H1 (cell line): ENCODE results near the gene ALS2CL. TPM values are rescaled to one million over a fixed set of nuclear protein-coding genes. Genes with fewer than 3 reads are reported as not detected.

ENCODE experiments used
- CTCF ChIA-PET: fragments of 300-600 bp; sonication (Branson Sonifier 250); formaldehyde crosslinking; loops from one replicate; lab custom pipeline; 2021; ENCODE audit not compliant: partially characterized antibody; lab: Charles Lee
- POLR2A ChIA-PET: fragments of 300-600 bp; sonication (Branson Sonifier 250); formaldehyde crosslinking; loops from one replicate; lab custom pipeline; 2021; ENCODE audit warnings: inconsistent platforms; ENCODE audit not compliant: partially characterized antibody; lab: Charles Lee
- DNase-seq, 2 experiments: peaks; one replicate each; pipeline versions ENCODE4 v3.0.0 to v3.0.0-alpha.2; 2010 to 2022; ENCODE audit warnings: low spot score in 2 of 2, low read depth in 1 of 2, mixed read lengths in 1 of 2
- FAIRE-seq: peaks from 2 replicates; lab custom pipeline; 2011; peaks lifted over from hg19 to GRCh38; lab: Jason Lieb, UNC
- H2AFZ ChIP-seq: 2 replicates; pipeline ENCODE4 v1.8.1; 2012; ENCODE audit warnings: low read length, inconsistent platforms
- H2AK5ac ChIP-seq: 2 replicates; pipeline ENCODE4 v1.6.1; 2013; ENCODE audit warnings: low read depth, low read length
- H2BK120ac ChIP-seq: replicated peaks from 2 replicates; pipeline ENCODE3; 2013; ENCODE audit warnings: low read depth, low read length, inconsistent platforms
- H2BK12ac ChIP-seq: 2 replicates; pipeline ENCODE4 v1.6.1; 2013; ENCODE audit warnings: low read depth, low read length
- H2BK15ac ChIP-seq: 2 replicates; pipeline ENCODE4 v1.6.1; 2013; ENCODE audit warnings: low read length
- H2BK20ac ChIP-seq: 2 replicates; pipeline ENCODE4 v1.6.1; 2013; ENCODE audit warnings: low read length
- H2BK5ac ChIP-seq: 2 replicates; pipeline ENCODE4 v1.6.1; 2013; ENCODE audit warnings: low read depth, low read length
- H3K14ac ChIP-seq: 2 replicates; pipeline ENCODE4 v1.6.1; 2013; ENCODE audit warnings: inconsistent platforms; ENCODE audit not compliant: insufficient read length
- H3K18ac ChIP-seq: 2 replicates; pipeline ENCODE4 v1.6.1; 2013; ENCODE audit warnings: low read length; ENCODE audit errors: extremely low read depth
- H3K23ac ChIP-seq: 2 replicates; pipeline ENCODE4 v1.6.1; 2013; ENCODE audit warnings: inconsistent platforms; ENCODE audit not compliant: insufficient read length
- H3K23me2 ChIP-seq: 2 replicates; pipeline ENCODE4 v1.6.1; 2013; ENCODE audit warnings: low read depth, low read length
- H3K27ac ChIP-seq: 2 replicates; pipeline ENCODE4 v1.6.1; 2011; ENCODE audit warnings: low read depth, low read length, inconsistent platforms
- H3K27me3 ChIP-seq, 4 experiments: replicated peaks in 1 of 4; 1 replicate in 1 of 4; 2 replicates in 3 of 4; pipeline versions ENCODE4 v1.6.1 to v1.8.1; 2011 to 2013; ENCODE audit warnings: low read length in 3 of 4, mild to moderate bottlenecking in 3 of 4, inconsistent platforms in 2 of 4, mixed read lengths in 2 of 4, moderate library complexity in 1 of 4; ENCODE audit not compliant: control insufficient read depth in 3 of 4, insufficient read depth in 3 of 4; ENCODE audit errors: extremely low read depth in 1 of 4
- H3K36me3 ChIP-seq, 4 experiments: 2 replicates each; pipeline versions ENCODE4 v1.6.1 to v1.8.1; 2011 to 2013; ENCODE audit warnings: mild to moderate bottlenecking in 4 of 4, low read length in 3 of 4, moderate library complexity in 2 of 4, control low read depth in 1 of 4, inconsistent platforms in 1 of 4; ENCODE audit not compliant: insufficient read depth in 4 of 4, control insufficient read depth in 2 of 4
- H3K4ac ChIP-seq: replicated peaks from 2 replicates; pipeline ENCODE3; 2013; ENCODE audit warnings: low read length, low read depth, mixed read lengths, inconsistent platforms; ENCODE audit not compliant: insufficient read length
- H3K4me1 ChIP-seq, 4 experiments: replicated peaks in 1 of 4; 1 replicate in 1 of 4; 2 replicates in 3 of 4; pipeline versions ENCODE4 v1.6.1 to v1.8.1; 2011 to 2013; ENCODE audit warnings: low read length in 3 of 4, inconsistent platforms in 2 of 4, mixed read lengths in 1 of 4; ENCODE audit not compliant: insufficient read depth in 4 of 4, control insufficient read depth in 3 of 4
- H3K4me2 ChIP-seq, 2 experiments: 2 replicates each; pipeline versions ENCODE4 v1.6.1 to v1.8.1; 2011 to 2013; ENCODE audit warnings: low read depth in 2 of 2, low read length in 2 of 2, control low read depth in 1 of 2, inconsistent platforms in 1 of 2, mild to moderate bottlenecking in 1 of 2; ENCODE audit not compliant: insufficient read depth in 1 of 2
- H3K4me3 ChIP-seq, 4 experiments: fragments of 200-600, 300-600 bp in 1 of 4; sonication (generic), shearing (Covaris generic), sonication (Bioruptor Twin) in 1 of 4; 2 replicates each; pipeline versions ENCODE4 v1.5.1 to v1.8.1; 2011 to 2016; ENCODE audit warnings: low read length in 4 of 4, low read depth in 3 of 4, control low read depth in 2 of 4, inconsistent platforms in 2 of 4, mild to moderate bottlenecking in 2 of 4, mixed read lengths in 1 of 4, moderate library complexity in 1 of 4; ENCODE audit not compliant: insufficient read depth in 2 of 4; ENCODE audit errors: extremely low read depth in 1 of 4
- H3K56ac ChIP-seq: replicated peaks from 2 replicates; pipeline ENCODE3; 2013; ENCODE audit warnings: low read depth, mild to moderate bottlenecking, mixed read lengths, low read length, inconsistent platforms; ENCODE audit not compliant: insufficient read length
- H3K79me1 ChIP-seq: 2 replicates; pipeline ENCODE4 v1.6.1; 2013; ENCODE audit warnings: low read depth, low read length, control low read depth
- H3K79me2 ChIP-seq, 2 experiments: 2 replicates each; pipeline versions ENCODE4 v1.6.1 to v1.8.1; 2012 to 2013; ENCODE audit warnings: low read length in 2 of 2, mild to moderate bottlenecking in 2 of 2, inconsistent platforms in 1 of 2; ENCODE audit not compliant: insufficient read depth in 2 of 2, control insufficient read depth in 1 of 2
- H3K9ac ChIP-seq, 4 experiments: replicated peaks in 1 of 4; 1 replicate in 1 of 4; 2 replicates in 3 of 4; pipeline versions ENCODE4 v1.6.1 to v1.8.1; 2011 to 2013; ENCODE audit warnings: low read depth in 3 of 4, low read length in 3 of 4, control low read depth in 2 of 4, mild to moderate bottlenecking in 2 of 4, moderate library complexity in 2 of 4, inconsistent platforms in 1 of 4; ENCODE audit errors: extremely low read depth in 1 of 4
- H3K9me3 ChIP-seq, 2 experiments: 2 replicates each; pipeline versions ENCODE4 v1.6.1 to v1.8.1; 2012 to 2013; ENCODE audit warnings: mild to moderate bottlenecking in 2 of 2, moderate library complexity in 2 of 2, control low read depth in 1 of 2, inconsistent platforms in 1 of 2, low read depth in 1 of 2, low read length in 1 of 2, mixed read lengths in 1 of 2; ENCODE audit not compliant: insufficient read depth in 2 of 2
- H4K20me1 ChIP-seq, 2 experiments: replicated peaks in 1 of 2; 2 replicates each; pipeline versions ENCODE3 to v1.8.1; 2011 to 2013; ENCODE audit warnings: inconsistent platforms in 2 of 2, low read length in 2 of 2, mild to moderate bottlenecking in 1 of 2; ENCODE audit not compliant: insufficient read depth in 2 of 2, control insufficient read depth in 1 of 2
- H4K5ac ChIP-seq: 2 replicates; pipeline ENCODE4 v1.6.1; 2013; ENCODE audit warnings: low read length, low read depth, mixed read lengths, inconsistent platforms; ENCODE audit not compliant: insufficient read length
- H4K8ac ChIP-seq: 2 replicates; pipeline ENCODE4 v1.8.0; 2013; ENCODE audit warnings: mild to moderate bottlenecking, moderate library complexity, low read length, inconsistent platforms; ENCODE audit not compliant: insufficient read depth; ENCODE audit errors: extremely low read depth
- H4K91ac ChIP-seq: replicated peaks from 2 replicates; pipeline ENCODE3; 2013; ENCODE audit warnings: low read length, mixed read lengths, inconsistent platforms; ENCODE audit not compliant: insufficient read length
- BCL11A ChIP-seq, 2 experiments: IDR thresholded peaks; one replicate each; pipeline ENCODE4 v1.6.1; 2011; ENCODE audit warnings: low read depth in 2 of 2, low read length in 2 of 2, mild to moderate bottlenecking in 2 of 2
- CTCF ChIP-seq, 3 experiments: IDR thresholded peaks; 1 replicate in 2 of 3; 2 replicates in 1 of 3; pipeline versions ENCODE4 v1.5.1 to v1.6.1; 2011; ENCODE audit warnings: low read length in 3 of 3, mild to moderate bottlenecking in 3 of 3, inconsistent platforms in 2 of 3, low read depth in 1 of 3, moderate library complexity in 1 of 3; ENCODE audit not compliant: insufficient read depth in 1 of 3; ENCODE audit errors: control extremely low read depth in 1 of 3
- MAFK ChIP-seq: IDR thresholded peaks from 2 replicates; pipeline ENCODE4 v1.6.1; 2012; ENCODE audit warnings: low read depth, mild to moderate bottlenecking, improper control_type of control experiment, low read length
- whole genome bisulfite sequencing, 2 experiments: shearing (Covaris generic) in 1 of 2; methylation state at CpG; one replicate each; pipeline versions ENCODE4 v1.1.6 to v1.1.7; 2013 to 2015; ENCODE audit warnings: low lambda C conversion rate in 2 of 2, mixed read lengths in 2 of 2, inconsistent platforms in 1 of 2, low coverage in 1 of 2, missing lambda C conversion rate in 1 of 2; ENCODE audit not compliant: insufficient replicate concordance in 2 of 2, insufficient coverage in 1 of 2, insufficient read length in 1 of 2; ENCODE audit errors: extremely low coverage in 1 of 2, missing lambda C conversion rate in 1 of 2; 5-methylcytosine and 5-hydroxymethylcytosine counted together
- polyA plus RNA-seq, 7 experiments: library from polyadenylated mRNA; depleted of rRNA in 3 of 7; stranded (reverse) in 5 of 7; unstranded in 2 of 7; fragments of >200 nt in 5 of 7; fragments of 200-250 nt in 2 of 7; gene quantifications; 1 replicate in 5 of 7; 2 replicates in 1 of 7; 4 replicates in 1 of 7; pipeline versions ENCODE4 v1.2.1 to v1.2.3, GENCODE V29; 2011 to 2013; ENCODE audit warnings: missing spikeins in 2 of 7, mixed read lengths in 2 of 7
- total RNA-seq: library from RNA; stranded (reverse); fragmentation: NEBNext Ultra II Directional; extraction: Animal tissue kit (Norgen Biotek cat#: 25700); gene quantifications from 2 replicates; pipeline ENCODE4 v1.2.1, GENCODE V29; 2021

Gene ALS2CL
- total and polyA plus RNA-seq, 2 of the 8 experiments (the other 6 are each of a cell fraction or from before 2014, with no cell fraction given) = 4.8 to 5.4 TPM

- DNase-seq = peak in 1 of 2 experiments; percentile 34
- no peak for FAIRE-seq
- 90% methylated on average over 25 of the region's 25 CpGs; no CpG with 5 or more reads in 1 of the 2 experiments for WGBS, 2 experiments
- Histone ChIP-seq H3K79me1 (no peaks in the 10 kb centered on the region), H3K27ac (no peak overlapping the region), H2BK15ac (no peak overlapping the region), H2BK5ac (0 out of 2 replicates have a peak overlapping the region, but pooled peaks have one; percentile 21), H3K36me3 (no peaks in the 10 kb centered on the region), H3K4me2 (no peak overlapping the region), H3K18ac (no peak overlapping the region), H3K4me3 (no peak overlapping the region), H3K27me3 (no peaks in the 10 kb centered on the region), H3K56ac (no peak overlapping the region), H4K91ac (no peak overlapping the region), H4K20me1 (peaks cover 0 to 1% of the 10 kb centered on the region in 2 experiments), H3K4ac (no peak overlapping the region), H2BK120ac (no peak overlapping the region), H3K23me2 (no peaks in the 10 kb centered on the region), H2AK5ac (no peak overlapping the region), H4K8ac (0 out of 2 replicates have a peak overlapping the region, but pooled peaks have one; percentile 8), H3K9ac (no peak overlapping the region), H3K14ac (no peak overlapping the region), H2AFZ (no peak overlapping the region), H2BK20ac (no peak overlapping the region), H2BK12ac (no peak overlapping the region), H3K4me1 (no peaks in the 10 kb centered on the region), H3K9me3 (no peaks in the 10 kb centered on the region), H3K23ac (no peak overlapping the region), H4K5ac (no peak overlapping the region), H3K79me2 (no peaks in the 10 kb centered on the region)
- CTCF ChIA-PET = interaction anchor here (0.8 to 4.3 kb wide), 13 partner anchors 9 to 216 kb away, joined by 3 to 21 read pairs (median 5); no protein-coding TSS in a partner anchor
- TF ChIP-seq BCL11A (IDR thresholded peaks at IDR 0.05; ENCODE audit: low read depth in 2 of 2, low read length in 2 of 2) (no peak), CTCF (IDR thresholded peaks at IDR 0.05; ENCODE audit: control extremely low read depth in 1 of 3, insufficient read depth in 1 of 3, low read depth in 1 of 3, low read length in 3 of 3) (no peak), MAFK (no peak)
- POLR2A ChIA-PET = interaction anchor here (0.7 to 1.7 kb wide), 4 partner anchors 11 to 85 kb away, joined by 3 to 5 read pairs (median 4); partner anchors contain the start of gene ALS2CL
Measured at GRCh38 chr3:46671541-46672348, 21.7 kb downstream of the ALS2CL start.
